Omental fat pad (tissue), 4 donors: Measurements from ENCODE around the gene PLSCR1. TPM values are rescaled to one million over a fixed set of nuclear protein-coding genes. Genes with fewer than 3 reads are reported as not detected.

Experiments
- ATAC-seq: fragments of 150-250 bp; one replicate; pipeline ENCODE4 v1.9.1; 2016; ENCODE audit warnings: mild to moderate bottlenecking, moderate library complexity; ENCODE audit not compliant: low FRiP score
- DNase-seq: peaks from one replicate; pipeline ENCODE4 v3.0.0-alpha.2; 2019; ENCODE audit warnings: low spot score
- CTCF ChIP-seq, 3 donors: fragments of 450-650 bp; IDR thresholded peaks; one replicate each; pipeline ENCODE4 v1.5.1; 2016 to 2017; ENCODE audit warnings: antibody characterized with exemption in 3 of 3, mild to moderate bottlenecking in 3 of 3, moderate library complexity in 2 of 3
- small RNA-seq: library from RNA; depleted of rRNA; stranded (forward); fragments of <200 nt; gene quantifications from one replicate; pipeline ENCODE3, GENCODE V24; 2016
- total RNA-seq, 4 donors: library from RNA; depleted of rRNA; stranded (reverse); fragments of >200 nt; gene quantifications; one replicate each; pipeline ENCODE4 v1.1.0, GENCODE V29; 2016

PLSCR1 gene
- total RNA-seq, 4 donors from 2014 or later: 76.6 to 314 (median 189) TPM

- DNase-seq (no peak), ATAC-seq (no peak)
- no peak for TF ChIP-seq CTCF (IDR thresholded peaks at IDR 0.05)
Measured at GRCh38 chr3:146468234-146468633, 76.2 kb downstream of the PLSCR1 start.

GRCh38 chr3:146466604-146467003, 77.8 kb downstream of the PLSCR1 start:
- ATAC-seq (no peak), DNase-seq (no peak)
- no peak for TF ChIP-seq CTCF (IDR thresholded peaks at IDR 0.05)

- no peak for DNase-seq
- ATAC-seq: no peak
- TF ChIP-seq CTCF (IDR thresholded peaks at IDR 0.05): no peak
Measured at GRCh38 chr3:146465693-146466465, 78.5 kb downstream of the PLSCR1 start.

Small RNA genes lying within 50 kb of the gene (small RNA-seq; reads per million reads assigned to genes)
- gene RNU6-428P: not detected

Other genes starting within 250 kb of the PLSCR1 start
- not detected for gene PLSCR2, start 75.0 kb downstream of the PLSCR1 start, total RNA-seq
- gene PLSCR5, start 60.7 kb upstream of the PLSCR1 start, total RNA-seq: not detected